H1 (cell line): ENCODE results near the gene EXT2.

ENCODE experiments used
- ATF3 ChIP-seq: IDR thresholded peaks from 2 replicates; pipeline ENCODE4 v1.6.1; 2011; ENCODE audit warnings: low read depth, mild to moderate bottlenecking, low read length; ENCODE audit not compliant: insufficient read depth
- CBX5 ChIP-seq: fragments of 300-800, 300-1000 bp; sonication (generic); IDR thresholded peaks from 2 replicates; pipeline ENCODE4 v1.7.1; 2016; ENCODE audit warnings: antibody characterized with exemption, low read length, low read depth
- CTCF ChIP-seq, 3 experiments: IDR thresholded peaks; 1 replicate in 2 of 3; 2 replicates in 1 of 3; pipeline versions ENCODE4 v1.5.1 to v1.6.1; 2011; ENCODE audit warnings: low read length in 3 of 3, mild to moderate bottlenecking in 3 of 3, inconsistent platforms in 2 of 3, low read depth in 1 of 3, moderate library complexity in 1 of 3; ENCODE audit not compliant: insufficient read depth in 1 of 3; ENCODE audit errors: control extremely low read depth in 1 of 3
- GABPA ChIP-seq: IDR thresholded peaks from 2 replicates; pipeline ENCODE4 v1.6.1; 2011; ENCODE audit warnings: mild to moderate bottlenecking, low read length, moderate library complexity, borderline replicate concordance; ENCODE audit not compliant: insufficient read depth
- POLR2A ChIP-seq, 2 experiments: IDR thresholded peaks; 1 replicate in 1 of 2; 2 replicates in 1 of 2; pipeline ENCODE4 v1.6.1; 2011; ENCODE audit warnings: low read depth in 2 of 2, low read length in 2 of 2, mild to moderate bottlenecking in 2 of 2; ENCODE audit errors: control extremely low read depth in 1 of 2

- no peak for TF ChIP-seq CTCF (IDR thresholded peaks at IDR 0.05; ENCODE audit: control extremely low read depth in 1 of 3, insufficient read depth in 1 of 3, low read depth in 1 of 3, low read length in 3 of 3)
- no peak for TF ChIP-seq POLR2A (IDR thresholded peaks at IDR 0.05; ENCODE audit: control extremely low read depth in 1 of 2, low read depth in 2 of 2, low read length in 2 of 2)
- no peak for TF ChIP-seq CBX5
- TF ChIP-seq ATF3: no peak
- no peak for TF ChIP-seq GABPA
These were observed 174.2 kb downstream of the EXT2 start for GRCh38 chr11:44269369-44270351.
